ENCODE results near the gene NAT8L.

- TF ChIP-seq CTCF (IDR thresholded peaks at IDR 0.05; ENCODE audit: poor library complexity) (no peak), EZH2phosphoT487 (IDR thresholded peaks at IDR 0.05; ENCODE audit: low read depth, severe bottlenecking, unreplicated experiment) (no peak), EZH2 (IDR thresholded peaks at IDR 0.05; ENCODE audit: borderline replicate concordance) (no peak)
Measured at GRCh38 chr4:2063557-2064275, 4.6 kb downstream of the NAT8L start.
